HT1080 (cell line): ENCODE measurements around the gene PDRG1. TPM values are rescaled to one million over a fixed set of nuclear protein-coding genes. Genes with fewer than 3 reads are reported as not detected.

Experiments
- DNase-seq: peaks from one replicate; pipeline ENCODE4 v3.0.0-alpha.2; 2015; ENCODE audit warnings: low read depth
- small RNA-seq: library from RNA; depleted of rRNA; stranded (forward); fragments of <200 nt; gene quantifications from one replicate; pipeline ENCODE3, GENCODE V24; 2014
- total RNA-seq: library from RNA; depleted of rRNA; stranded (reverse); fragments of >200 nt; shearing (Covaris generic); gene quantifications from 2 replicates; pipeline ENCODE4 v1.2.3, GENCODE V29; 2014; rRNA removed

Gene PDRG1
- total RNA-seq, 1 experiment from 2014 or later: 10.6 TPM

GRCh38 chr20:31908424-31908823 is 43.4 kb downstream of the PDRG1 start:
- DNase-seq: peak; percentile 46

- DNase-seq: no peak
Observed at GRCh38 chr20:31908016-31908415, 43.8 kb downstream of the PDRG1 start.

GRCh38 chr20:31907046-31907445 is 44.8 kb downstream of the PDRG1 start:
- DNase-seq: no peak

- DNase-seq: no peak
Observed at GRCh38 chr20:31906001-31906400, 45.8 kb downstream of the PDRG1 start.

- DNase-seq: no peak
Observed at GRCh38 chr20:31903627-31904386, 48.0 kb downstream of the PDRG1 start.

GRCh38 chr20:31901615-31902014 is 50.2 kb downstream of the PDRG1 start:
- no peak for DNase-seq

GRCh38 chr20:31897541-31897940 is 54.3 kb downstream of the PDRG1 start:
- no peak for DNase-seq

- no peak for DNase-seq
Observed at GRCh38 chr20:31896049-31896448, 55.8 kb downstream of the PDRG1 start.

GRCh38 chr20:31894980-31895675 is 56.7 kb downstream of the PDRG1 start:
- peak; percentile 61 for DNase-seq

Small RNA genes lying within 50 kb of the gene (small RNA-seq; reads per million reads assigned to genes)
- not detected for gene RNU1-94P

Other genes with a start within 250 kb of the PDRG1 start
- gene BCL2L1, start 229.2 kb downstream of the PDRG1 start, total RNA-seq: 120 and 146 TPM in 2 replicates
- gene TPX2, start 212.8 kb downstream of the PDRG1 start, total RNA-seq: 177 and 183 TPM in 2 replicates
- 0.70 and 1.0 TPM in 2 replicates for gene MYLK2, start 132.7 kb downstream of the PDRG1 start, total RNA-seq
- gene FOXS1, start 106.4 kb downstream of the PDRG1 start, total RNA-seq: 0.17 and 0.35 TPM in 2 replicates
- gene DUSP15, start 81.5 kb downstream of the PDRG1 start, total RNA-seq: 0.30 TPM in 1 of 2 replicates, not detected in the other
- not detected in 2 replicates for gene TTLL9, start 81.4 kb downstream of the PDRG1 start, total RNA-seq
- not detected in 2 replicates for gene XKR7, start 16.1 kb upstream of the PDRG1 start, total RNA-seq
- gene CCM2L, start 58.4 kb upstream of the PDRG1 start, total RNA-seq: 0.03 TPM in 1 of 2 replicates, not detected in the other
- gene HCK, start 100.2 kb upstream of the PDRG1 start, total RNA-seq: not detected in 2 replicates
- gene TM9SF4, start 157.7 kb upstream of the PDRG1 start, total RNA-seq: 22.5 and 28.0 TPM in 2 replicates